GM12878 (cell line): Measurements from ENCODE around the gene PKD1L1. TPM values are rescaled to one million over a fixed set of nuclear protein-coding genes. Genes with fewer than 3 reads are reported as not detected.

Source experiments
- ATAC-seq: fragments of 200-7000 bp; cut with Tn5 transposase; 3 replicates; pipeline ENCODE4 v1.9.1; 2020; ENCODE audit warnings: mild to moderate bottlenecking, moderate library complexity
- BruUV-seq: library from RNA; stranded (reverse); fragments of 400-500 nt; replicated peaks from 2 replicates; lab custom pipeline; 2021; lab: Mats Ljungman, UMichigan
- CTCF ChIA-PET: fragments of 300-600 bp; sonication (Branson Sonifier 250); formaldehyde crosslinking; extraction: SDS; loops from one replicate; lab custom pipeline; 2021; ENCODE audit warnings: inconsistent platforms; lab: Yijun Ruan, JAX
- POLR2A ChIA-PET: fragments of 350-600 bp; formaldehyde crosslinking; extraction: SDS; loops from one replicate; lab custom pipeline; 2021; ENCODE audit warnings: inconsistent platforms; lab: Charles Lee
- RAD21 ChIA-PET: fragments of 300-600 bp; sonication (Branson Sonifier 250); formaldehyde crosslinking; loops from one replicate; lab custom pipeline; 2023; ENCODE audit warnings: antibody characterized with exemption; ENCODE audit not compliant: unreplicated experiment; lab: Charles Lee
- SMC1A ChIA-PET: fragments of 300-600 bp; sonication (Branson Sonifier 250); formaldehyde crosslinking; loops from one replicate; lab custom pipeline; 2023; ENCODE audit not compliant: unreplicated experiment, uncharacterized antibody; lab: Charles Lee
- DNase-seq: peaks from one replicate; pipeline ENCODE4 v3.0.0-alpha.2; 2011; ENCODE audit warnings: low read depth, low spot score
- FAIRE-seq: peaks from 3 replicates; lab custom pipeline; 2011; peaks lifted over from hg19 to GRCh38; lab: Jason Lieb, UNC
- H2AFZ ChIP-seq: 2 replicates; pipeline ENCODE4 v1.6.0; 2011; ENCODE audit warnings: low read depth, low read length, control low read depth; ENCODE audit not compliant: control insufficient read depth
- H3K27ac ChIP-seq: 2 replicates; pipeline ENCODE4 v1.5.1; 2011; ENCODE audit warnings: control low read depth; ENCODE audit not compliant: control insufficient read depth, insufficient read depth
- H3K27me3 ChIP-seq, 2 experiments: replicated peaks in 1 of 2; 2 replicates each; pipeline versions ENCODE4 v1.6.0 to v1.6.1; 2011; ENCODE audit warnings: low read length in 1 of 2; ENCODE audit not compliant: control insufficient read depth in 2 of 2, insufficient read depth in 2 of 2
- H3K36me3 ChIP-seq, 2 experiments: 2 replicates each; pipeline ENCODE4 v1.5.1; 2011; ENCODE audit warnings: low read length in 1 of 2; ENCODE audit not compliant: control insufficient read depth in 2 of 2, insufficient read depth in 2 of 2
- H3K4me1 ChIP-seq: 2 replicates; pipeline ENCODE4 v1.6.1; 2011; ENCODE audit warnings: mild to moderate bottlenecking, low read length, moderate library complexity, mixed read lengths; ENCODE audit not compliant: control insufficient read depth, insufficient read depth
- H3K4me2 ChIP-seq: 2 replicates; pipeline ENCODE4 v1.6.0; 2011; ENCODE audit warnings: control low read depth; ENCODE audit not compliant: control insufficient read depth, insufficient read depth
- H3K4me3 ChIP-seq: fragments of 200-600 bp; sonication (generic); 2 replicates; pipeline ENCODE4 v1.5.1; 2016
- H3K79me2 ChIP-seq: 2 replicates; pipeline ENCODE4 v1.6.0; 2011; ENCODE audit warnings: low read length; ENCODE audit not compliant: control insufficient read depth, insufficient read depth
- H3K9ac ChIP-seq: 2 replicates; pipeline ENCODE4 v1.8.0; 2011; ENCODE audit warnings: low read length, control low read depth, mixed read lengths; ENCODE audit not compliant: control insufficient read depth, insufficient read depth
- H3K9me3 ChIP-seq: replicated peaks from 3 replicates; pipeline ENCODE4 v1.5.1; 2011; ENCODE audit warnings: mild to moderate bottlenecking, low read length; ENCODE audit not compliant: control insufficient read depth, insufficient read depth
- H4K20me1 ChIP-seq: 2 replicates; pipeline ENCODE4 v1.6.0; 2011; ENCODE audit not compliant: control insufficient read depth, insufficient read depth
- ASH2L ChIP-seq: fragments of 300-600, 200-600 bp; sonication (generic); IDR thresholded peaks from 2 replicates; pipeline ENCODE4 v1.6.1; 2017; ENCODE audit warnings: low read depth, mild to moderate bottlenecking, borderline replicate concordance
- ATF7 ChIP-seq: fragments of 450-650 bp; IDR thresholded peaks from 2 replicates; pipeline ENCODE4 v1.6.1; 2016; ENCODE audit warnings: low read depth, mild to moderate bottlenecking
- CEBPB ChIP-seq, 2 experiments: fragments of 150-350 bp in 1 of 2; IDR thresholded peaks; 2 replicates each; pipeline ENCODE4 v1.6.1; 2012 to 2014; ENCODE audit warnings: low read depth in 2 of 2, low read length in 2 of 2, borderline replicate concordance in 1 of 2, inconsistent platforms in 1 of 2
- CREB1 ChIP-seq: IDR thresholded peaks from 2 replicates; pipeline ENCODE4 v1.6.1; 2012; ENCODE audit warnings: low read depth, mild to moderate bottlenecking, inconsistent platforms
- DPF2 ChIP-seq: fragments of 450-650 bp; IDR thresholded peaks from 2 replicates; pipeline ENCODE4 v1.6.1; 2017; ENCODE audit warnings: mild to moderate bottlenecking
- HDGF ChIP-seq: fragments of 450-650 bp; IDR thresholded peaks from 2 replicates; pipeline ENCODE4 v1.6.1; 2016; ENCODE audit warnings: antibody characterized with exemption
- JUND ChIP-seq: IDR thresholded peaks from 2 replicates; pipeline ENCODE4 v1.6.1; 2012; ENCODE audit warnings: low read depth, mild to moderate bottlenecking, low read length, improper control_type of control experiment, moderate library complexity
- POLR2A ChIP-seq: IDR thresholded peaks from 2 replicates; pipeline ENCODE4 v1.6.1; 2011; ENCODE audit warnings: low read depth, mild to moderate bottlenecking, low read length
- TBL1XR1 ChIP-seq: IDR thresholded peaks from 2 replicates; pipeline ENCODE4 v1.6.1; 2012; ENCODE audit warnings: low read depth, low read length, improper control_type of control experiment
- ZBED1 ChIP-seq: IDR thresholded peaks from 2 replicates; pipeline ENCODE4 v1.6.1; 2016; ENCODE audit warnings: borderline replicate concordance
- ZZZ3 ChIP-seq: IDR thresholded peaks from 2 replicates; pipeline ENCODE4 v1.6.1; 2011; ENCODE audit warnings: low read depth; ENCODE audit not compliant: control insufficient read depth, insufficient read length
- WGBS: methylation state at CpG from one replicate; pipeline ENCODE4 v1.1.6; 2016; ENCODE audit warnings: low lambda C conversion rate; ENCODE audit not compliant: insufficient replicate concordance, insufficient coverage; ENCODE audit errors: missing lambda C conversion rate; 5-methylcytosine and 5-hydroxymethylcytosine counted together
- in situ Hi-C: fragments of 300-500 bp; cut with MboI; formaldehyde crosslinking; loops from 9 replicates; pipeline ENCODE4 v1.14.3; 2018; ENCODE audit warnings: mixed read lengths
- intact Hi-C: fragments of 100-400 bp; cut with micrococcal nuclease; formaldehyde crosslinking; loops from one replicate; pipeline ENCODE4 v1.14.2; 2022; ENCODE audit not compliant: unreplicated experiment
- polyA plus RNA-seq, 11 experiments: library from polyadenylated mRNA; depleted of rRNA in 4 of 11; unstranded in 6 of 11; stranded (reverse) in 5 of 11; fragments of >200 nt; fragmentation: Nextera tagmentation in 4 of 11; fragmentation: Illumina TruSeq in 1 of 11; extraction: Ambion mirVana in 4 of 11; extraction: Trizol in 1 of 11; gene quantifications; 1 replicate in 1 of 11; 2 replicates in 10 of 11; pipeline versions ENCODE4 v1.2.1 to v1.2.3, GENCODE V29; 2011 to 2016; ENCODE audit warnings: inconsistent platforms in 2 of 11, missing spikeins in 2 of 11, low read depth in 1 of 11
- total RNA-seq, 4 experiments: library from RNA; depleted of rRNA in 3 of 4; stranded (reverse); fragments of >200 nt in 3 of 4; fragmentation: Illumina TruSeq in 1 of 4; extraction: Trizol in 1 of 4; gene quantifications; 2 replicates each; pipeline versions ENCODE4 v1.2.1 to v1.2.3, GENCODE V29; 2013 to 2021
- TF ChIP-seq, protein P1 (sequence below): fragments of 450-650 bp; IDR thresholded peaks from 2 replicates; pipeline ENCODE4 v1.6.1; 2017; ENCODE audit warnings: mild to moderate bottlenecking, moderate library complexity
- TF ChIP-seq, protein P2 (sequence below): IDR thresholded peaks from 2 replicates; pipeline ENCODE4 v1.6.1; 2011; ENCODE audit warnings: borderline replicate concordance, low read depth, mild to moderate bottlenecking, moderate library complexity, low read length; ENCODE audit not compliant: insufficient read depth, poor library complexity, severe bottlenecking

Gene PKD1L1
- total and polyA plus RNA-seq, 10 of the 15 experiments (the other 5 are each of a cell fraction or from before 2014, with no cell fraction given), result under 0.01 to 0.05 (median 0.02) TPM; not detected in 3

GRCh38 chr7:47932466-47933037 is 15.7 kb downstream of the PKD1L1 start:
- no peaks in the 10 kb centered on the region for H3K79me2 ChIP-seq
- no peak overlapping the region for H2AFZ ChIP-seq
- H3K4me1 ChIP-seq, result peaks cover 17% of the 10 kb centered on the region
- ATAC-seq, result no peak
- no peak overlapping the region for H3K9ac ChIP-seq
- ChIA-PET CTCF (no interaction called here), POLR2A (no interaction called here)
- H4K20me1 ChIP-seq, result no peaks in the 10 kb centered on the region
- H3K9me3 ChIP-seq, result no peaks in the 10 kb centered on the region
- no peak overlapping the region for H3K4me3 ChIP-seq
- BruUV-seq, result no TSS peak
- no peak for TF ChIP-seq ATF7
- TF ChIP-seq, protein P1, sequence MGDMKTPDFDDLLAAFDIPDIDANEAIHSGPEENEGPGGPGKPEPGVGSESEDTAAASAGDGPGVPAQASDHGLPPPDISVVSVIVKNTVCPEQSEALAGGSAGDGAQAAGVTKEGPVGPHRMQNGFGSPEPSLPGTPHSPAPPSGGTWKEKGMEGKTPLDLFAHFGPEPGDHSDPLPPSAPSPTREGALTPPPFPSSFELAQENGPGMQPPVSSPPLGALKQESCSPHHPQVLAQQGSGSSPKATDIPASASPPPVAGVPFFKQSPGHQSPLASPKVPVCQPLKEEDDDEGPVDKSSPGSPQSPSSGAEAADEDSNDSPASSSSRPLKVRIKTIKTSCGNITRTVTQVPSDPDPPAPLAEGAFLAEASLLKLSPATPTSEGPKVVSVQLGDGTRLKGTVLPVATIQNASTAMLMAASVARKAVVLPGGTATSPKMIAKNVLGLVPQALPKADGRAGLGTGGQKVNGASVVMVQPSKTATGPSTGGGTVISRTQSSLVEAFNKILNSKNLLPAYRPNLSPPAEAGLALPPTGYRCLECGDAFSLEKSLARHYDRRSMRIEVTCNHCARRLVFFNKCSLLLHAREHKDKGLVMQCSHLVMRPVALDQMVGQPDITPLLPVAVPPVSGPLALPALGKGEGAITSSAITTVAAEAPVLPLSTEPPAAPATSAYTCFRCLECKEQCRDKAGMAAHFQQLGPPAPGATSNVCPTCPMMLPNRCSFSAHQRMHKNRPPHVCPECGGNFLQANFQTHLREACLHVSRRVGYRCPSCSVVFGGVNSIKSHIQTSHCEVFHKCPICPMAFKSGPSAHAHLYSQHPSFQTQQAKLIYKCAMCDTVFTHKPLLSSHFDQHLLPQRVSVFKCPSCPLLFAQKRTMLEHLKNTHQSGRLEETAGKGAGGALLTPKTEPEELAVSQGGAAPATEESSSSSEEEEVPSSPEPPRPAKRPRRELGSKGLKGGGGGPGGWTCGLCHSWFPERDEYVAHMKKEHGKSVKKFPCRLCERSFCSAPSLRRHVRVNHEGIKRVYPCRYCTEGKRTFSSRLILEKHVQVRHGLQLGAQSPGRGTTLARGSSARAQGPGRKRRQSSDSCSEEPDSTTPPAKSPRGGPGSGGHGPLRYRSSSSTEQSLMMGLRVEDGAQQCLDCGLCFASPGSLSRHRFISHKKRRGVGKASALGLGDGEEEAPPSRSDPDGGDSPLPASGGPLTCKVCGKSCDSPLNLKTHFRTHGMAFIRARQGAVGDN, result no peak
- no peak for TF ChIP-seq ZZZ3
- no peak for TF ChIP-seq ASH2L
- TF ChIP-seq, protein P2, sequence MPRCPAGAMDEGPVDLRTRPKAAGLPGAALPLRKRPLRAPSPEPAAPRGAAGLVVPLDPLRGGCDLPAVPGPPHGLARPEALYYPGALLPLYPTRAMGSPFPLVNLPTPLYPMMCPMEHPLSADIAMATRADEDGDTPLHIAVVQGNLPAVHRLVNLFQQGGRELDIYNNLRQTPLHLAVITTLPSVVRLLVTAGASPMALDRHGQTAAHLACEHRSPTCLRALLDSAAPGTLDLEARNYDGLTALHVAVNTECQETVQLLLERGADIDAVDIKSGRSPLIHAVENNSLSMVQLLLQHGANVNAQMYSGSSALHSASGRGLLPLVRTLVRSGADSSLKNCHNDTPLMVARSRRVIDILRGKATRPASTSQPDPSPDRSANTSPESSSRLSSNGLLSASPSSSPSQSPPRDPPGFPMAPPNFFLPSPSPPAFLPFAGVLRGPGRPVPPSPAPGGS, result no peak
- TF ChIP-seq DPF2, result no peak
- no peak for TF ChIP-seq JUND
- no peak for TF ChIP-seq CEBPB (IDR thresholded peaks at IDR 0.05; ENCODE audit: borderline replicate concordance in 1 of 2, low read depth in 2 of 2, low read length in 2 of 2)
- TF ChIP-seq CREB1, result no peak
- no peak for TF ChIP-seq HDGF
- no peak for TF ChIP-seq ZBED1
- TF ChIP-seq POLR2A, result no peak
- no peak for TF ChIP-seq TBL1XR1
- TF ChIP-seq, all 136 proteins: peak for 0
- no peak for FAIRE-seq
- Histone ChIP-seq H3K27me3 (peaks cover 0 to 3% of the 10 kb centered on the region in 2 experiments; a peak in 2 of 4 replicates), H3K4me2 (no peak overlapping the region), H3K36me3 (no peaks in the 10 kb centered on the region), H3K27ac (no peak overlapping the region)
- SMC1A ChIA-PET, result interaction anchor here (1.3 kb wide), 1 partner anchor 12 kb away, joined by 3 read pairs; no protein-coding TSS in a partner anchor
- intact Hi-C loops (no loop called here), in situ Hi-C loops (loop anchor here (25.0 kb wide), 1 partner anchor 1830 kb away; the partner anchor contains the start of gene VWC2)
- WGBS, result 80% methylated on average over 11 of the region's 11 CpGs
- DNase-seq, result no peak
- RAD21 ChIA-PET, result no interaction called here
